Measurements from ENCODE around the gene PHYHIPL. TPM values are rescaled to one million over a fixed set of nuclear protein-coding genes. Genes with fewer than 3 reads are reported as not detected.
"Not testable (repeated sequence)": the region's sequence is repeated elsewhere in the genome, so short reads cannot be mapped to it uniquely, and the experiment has no call there.

PHYHIPL gene
- total and polyA plus RNA-seq, 5 donors, result 0.11 to 0.34 (median 0.27) TPM; not detected in 1

DNA sequence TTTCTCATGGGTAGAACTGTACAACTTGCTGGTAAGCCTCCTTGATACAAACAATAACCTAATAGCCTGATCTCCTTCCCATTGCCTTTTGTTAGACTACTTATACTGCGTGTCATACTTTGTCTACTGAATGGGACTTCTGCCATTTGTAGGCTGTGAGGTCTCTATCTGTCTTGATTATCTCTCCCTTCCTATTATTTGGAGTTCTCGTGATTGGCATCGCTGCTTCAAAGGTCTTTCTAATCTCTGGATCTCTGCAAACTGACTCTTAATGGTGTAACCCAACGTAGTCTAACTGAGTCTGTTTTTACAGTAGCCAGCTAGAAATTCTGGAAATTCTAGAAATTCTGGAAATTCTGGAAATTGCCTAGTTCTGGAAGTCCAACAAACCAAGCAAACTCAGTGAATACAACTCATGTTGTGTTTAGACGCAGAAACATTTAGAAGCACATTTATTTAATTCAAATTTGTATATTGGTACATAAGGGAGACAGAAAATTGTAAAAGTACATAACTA lies 29.8 kb downstream of the PHYHIPL start:
- Histone ChIP-seq H3K27me3 (ENCODE audit: control insufficient read depth, insufficient read depth) (no peaks in the 10 kb centered on the region), H3K9me3 (ENCODE audit: control insufficient read depth, low read length) (no peaks in the 10 kb centered on the region), H3K4me3 (ENCODE audit: low read length) (no peak overlapping the region), H3K27ac (ENCODE audit: low read length) (no peak overlapping the region), H3K4me1 (ENCODE audit: control insufficient read depth, insufficient read depth, low read length) (no peaks in the 10 kb centered on the region)
- ATAC-seq (no peak), DNase-seq (no peak)
- intact Hi-C loops (cut with DNase I), result no loop called here
- 82% methylated on average over 5 of the region's 5 CpGs for WGBS

DNA sequence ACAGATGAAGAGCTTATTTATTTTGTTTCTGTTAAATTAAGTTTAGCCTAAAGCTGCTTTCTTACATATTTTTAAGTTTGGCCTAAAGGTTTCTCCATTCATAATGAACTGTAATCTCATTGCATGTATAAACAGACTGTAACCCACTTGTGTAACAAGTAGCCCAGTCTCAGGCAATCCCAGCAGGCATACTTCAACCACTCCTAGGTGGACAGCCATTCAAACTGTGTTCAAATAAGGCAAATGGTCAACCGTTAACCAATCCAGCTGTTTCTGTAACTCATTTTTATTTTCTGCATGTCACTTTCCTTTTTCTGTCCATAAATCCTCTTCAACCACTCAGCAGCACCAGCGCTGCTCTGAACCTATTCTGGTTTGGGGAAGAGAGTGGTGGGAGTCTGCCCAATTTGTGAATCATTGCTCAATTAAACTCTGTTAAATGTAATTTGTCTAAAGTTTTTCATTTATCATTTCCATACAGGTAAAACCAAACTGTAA lies 35.9 kb downstream of the PHYHIPL start:
- ATAC-seq (no peak), DNase-seq (no peak)
- H3K27me3 ChIP-seq (ENCODE audit: control insufficient read depth, insufficient read depth), result no peaks in the 10 kb centered on the region
- 89% methylated on average over 2 of the region's 2 CpGs for WGBS
- no peaks in the 10 kb centered on the region for H3K9me3 ChIP-seq (ENCODE audit: control insufficient read depth, low read length)
- intact Hi-C loops (cut with DNase I), result no loop called here
- no peak overlapping the region for H3K4me3 ChIP-seq (ENCODE audit: low read length)
- H3K27ac ChIP-seq (ENCODE audit: low read length), result no peak overlapping the region
- H3K4me1 ChIP-seq (ENCODE audit: control insufficient read depth, insufficient read depth, low read length), result no peaks in the 10 kb centered on the region

DNA sequence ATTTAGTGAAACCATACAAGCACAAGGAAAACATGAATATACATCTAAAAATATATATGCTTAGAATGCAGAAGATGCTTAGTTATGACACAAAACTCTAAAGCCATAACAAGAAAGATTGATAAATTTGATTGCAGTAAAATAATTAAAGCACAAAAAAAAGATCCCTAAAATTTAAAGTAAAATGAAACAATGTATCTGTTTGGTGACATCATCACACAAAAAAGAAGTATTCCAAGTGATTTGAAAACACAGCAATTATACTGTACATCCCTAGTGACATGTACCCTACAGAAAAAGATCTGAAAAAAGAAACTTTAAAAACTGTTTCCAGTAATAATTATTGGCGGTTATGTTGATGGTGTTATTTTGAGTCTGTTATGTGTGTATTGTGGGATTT lies 37.7 kb downstream of the PHYHIPL start:
- H3K4me3 ChIP-seq (ENCODE audit: low read length), result no peak overlapping the region
- ATAC-seq (no peak), DNase-seq (no peak)
- no peak overlapping the region for H3K27ac ChIP-seq (ENCODE audit: low read length)
- H3K4me1 ChIP-seq (ENCODE audit: control insufficient read depth, insufficient read depth, low read length), result no peaks in the 10 kb centered on the region
- H3K27me3 ChIP-seq (ENCODE audit: control insufficient read depth, insufficient read depth), result no peaks in the 10 kb centered on the region
- 92% methylated on average over 1 of the region's 1 CpG for WGBS
- intact Hi-C loops (cut with DNase I), result no loop called here
- H3K9me3 ChIP-seq (ENCODE audit: control insufficient read depth, low read length), result no peaks in the 10 kb centered on the region

DNA sequence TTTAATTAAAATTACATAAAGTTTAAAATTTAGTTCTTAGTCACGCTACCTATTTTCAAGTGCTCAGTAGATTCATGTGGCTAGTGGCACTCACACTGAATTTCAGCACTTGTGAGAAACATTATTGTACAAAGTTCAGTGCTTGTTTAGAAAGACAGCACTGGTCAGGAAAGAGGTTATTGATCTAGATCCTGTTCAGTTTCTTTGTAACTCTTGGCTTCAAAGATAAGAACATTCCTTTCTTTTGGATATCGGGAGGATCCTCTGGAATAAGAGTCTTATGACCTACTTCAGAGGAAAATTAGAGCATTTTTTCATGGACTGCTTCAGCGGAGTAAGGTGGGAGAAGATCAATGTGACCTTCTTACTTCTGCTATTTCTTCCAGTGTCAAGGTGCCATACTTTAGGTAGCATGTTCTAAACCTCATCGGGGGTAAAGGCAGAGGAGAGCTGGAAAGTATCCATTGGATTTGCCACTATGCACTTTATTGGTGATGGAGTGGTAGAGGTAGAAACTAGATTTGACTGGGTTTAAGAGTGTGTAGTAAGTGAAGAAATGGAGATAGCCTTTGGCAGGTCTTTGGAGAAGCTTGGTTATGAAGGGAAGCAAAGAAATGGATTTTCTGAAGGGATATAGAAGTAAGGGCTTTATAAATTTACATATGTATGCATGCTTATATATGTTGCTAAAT lies 39.9 kb downstream of the PHYHIPL start:
- H3K27me3 ChIP-seq (ENCODE audit: control insufficient read depth, insufficient read depth), result no peaks in the 10 kb centered on the region
- H3K4me1 ChIP-seq (ENCODE audit: control insufficient read depth, insufficient read depth, low read length), result no peaks in the 10 kb centered on the region
- no peak overlapping the region for H3K27ac ChIP-seq (ENCODE audit: low read length)
- WGBS, result 61% methylated on average over 4 of the region's 4 CpGs
- no peaks in the 10 kb centered on the region for H3K9me3 ChIP-seq (ENCODE audit: control insufficient read depth, low read length)
- no peak for ATAC-seq
- H3K4me3 ChIP-seq (ENCODE audit: low read length), result no peak overlapping the region
- intact Hi-C loops (cut with DNase I), result no loop called here
- DNase-seq, result no peak

DNA sequence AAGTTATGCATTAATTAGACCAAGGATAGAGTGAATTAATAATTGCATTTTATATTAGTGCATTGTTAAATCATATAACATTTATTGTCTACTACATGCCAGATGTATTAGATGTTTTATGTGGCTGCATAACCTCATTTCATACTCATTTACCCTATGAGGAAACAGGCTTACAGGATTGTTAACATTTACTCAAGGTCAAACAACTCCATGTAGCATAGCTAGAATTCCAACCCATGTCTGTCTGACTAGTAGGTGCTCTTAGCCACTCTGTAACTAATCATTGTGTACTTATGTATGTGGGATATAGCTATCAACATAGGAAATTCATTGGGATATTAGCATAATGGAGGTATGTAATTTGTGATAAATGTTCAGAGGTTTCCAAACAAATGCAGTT lies 46.3 kb downstream of the PHYHIPL start:
- intact Hi-C loops (cut with DNase I), result no loop called here
- Histone ChIP-seq H3K4me3 (ENCODE audit: low read length) (no peak overlapping the region), H3K27me3 (ENCODE audit: control insufficient read depth, insufficient read depth) (no peaks in the 10 kb centered on the region), H3K4me1 (ENCODE audit: control insufficient read depth, insufficient read depth, low read length) (no peaks in the 10 kb centered on the region), H3K27ac (ENCODE audit: low read length) (no peak overlapping the region), H3K9me3 (ENCODE audit: control insufficient read depth, low read length) (no peaks in the 10 kb centered on the region)
- no peak for DNase-seq
- ATAC-seq, result no peak

DNA sequence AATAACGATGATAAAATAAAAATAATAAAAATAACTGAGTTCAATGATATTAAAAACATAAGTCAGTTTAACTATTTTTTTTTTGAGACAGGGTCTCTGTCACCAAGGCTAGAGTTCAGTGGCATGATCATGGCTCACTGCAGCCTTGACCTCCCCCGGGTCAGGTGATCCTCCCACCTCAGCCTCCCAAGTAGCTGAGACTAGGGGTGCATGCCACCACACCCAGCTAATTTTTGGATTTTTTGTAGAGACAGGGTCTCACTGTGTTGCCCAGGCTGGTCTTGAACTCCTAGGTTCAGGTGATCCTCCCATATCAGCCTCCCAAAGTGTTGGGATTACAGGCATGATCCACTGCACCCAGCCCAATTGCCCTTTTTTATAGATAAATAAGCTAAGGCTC lies 47.2 kb downstream of the PHYHIPL start:
- ATAC-seq; H3K4me1 ChIP-seq (ENCODE audit: control insufficient read depth, insufficient read depth, low read length); intact Hi-C loops (cut with DNase I); H3K27me3 ChIP-seq (ENCODE audit: control insufficient read depth, insufficient read depth); H3K9me3 ChIP-seq (ENCODE audit: control insufficient read depth, low read length); DNase-seq; H3K4me3 ChIP-seq (ENCODE audit: low read length); H3K27ac ChIP-seq (ENCODE audit: low read length): not testable (repeated sequence)
- 94% methylated on average over 2 of the region's 2 CpGs for WGBS

DNA sequence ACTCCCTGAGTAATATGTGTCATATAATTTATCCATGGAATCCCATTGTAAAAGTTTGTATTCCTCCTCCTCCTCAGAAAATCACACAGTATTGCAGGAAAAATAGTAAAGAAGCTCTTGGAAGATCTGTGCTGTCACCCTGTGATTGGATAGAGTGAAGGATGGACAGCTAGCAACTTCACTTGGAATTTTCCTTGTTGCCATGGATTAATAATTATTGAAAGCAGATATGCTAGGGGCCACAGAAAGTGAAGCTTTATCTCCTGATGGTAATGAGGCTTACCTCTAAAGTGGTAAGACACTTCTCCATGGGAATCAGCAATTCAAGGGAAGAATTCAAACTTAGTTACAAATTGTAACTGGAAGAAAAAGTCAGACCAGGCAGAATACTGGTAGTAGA lies 48.8 kb downstream of the PHYHIPL start:
- H3K9me3 ChIP-seq (ENCODE audit: control insufficient read depth, low read length), result no peaks in the 10 kb centered on the region
- no peaks in the 10 kb centered on the region for H3K27me3 ChIP-seq (ENCODE audit: control insufficient read depth, insufficient read depth)
- H3K27ac ChIP-seq (ENCODE audit: low read length), result no peak overlapping the region
- intact Hi-C loops (cut with DNase I), result no loop called here
- no peak for ATAC-seq
- no peak for DNase-seq
- no peaks in the 10 kb centered on the region for H3K4me1 ChIP-seq (ENCODE audit: control insufficient read depth, insufficient read depth, low read length)
- H3K4me3 ChIP-seq (ENCODE audit: low read length), result no peak overlapping the region

DNA sequence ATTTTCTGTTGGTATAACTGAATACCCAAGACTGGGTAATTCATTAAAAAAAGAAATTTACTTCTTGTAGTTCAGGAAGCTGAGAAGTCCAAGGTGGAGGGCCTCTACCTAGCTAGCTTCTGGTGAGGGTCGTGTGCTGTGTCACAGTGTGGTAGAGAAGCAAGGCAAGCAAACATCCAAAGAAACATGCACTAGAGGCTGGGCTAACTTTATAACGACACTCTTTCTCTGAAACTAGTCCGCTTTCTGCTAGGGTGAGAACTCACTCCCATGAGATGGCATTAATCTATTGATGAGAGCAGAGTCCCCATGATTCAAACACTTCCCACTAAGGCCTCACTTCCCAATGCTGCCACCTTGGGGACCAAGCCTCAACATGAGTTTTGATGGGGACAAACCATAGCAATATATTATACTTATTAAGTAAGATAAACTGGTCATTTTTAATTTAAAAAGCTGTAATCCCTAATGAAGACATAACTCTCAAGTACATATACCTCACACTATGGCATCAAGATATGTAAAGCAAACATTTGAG lies 50.8 kb downstream of the PHYHIPL start:
- 94% methylated on average over 3 of the region's 3 CpGs for WGBS
- Histone ChIP-seq H3K27ac (ENCODE audit: low read length) (no peak overlapping the region), H3K4me3 (ENCODE audit: low read length) (no peak overlapping the region), H3K27me3 (ENCODE audit: control insufficient read depth, insufficient read depth) (no peaks in the 10 kb centered on the region), H3K4me1 (ENCODE audit: control insufficient read depth, insufficient read depth, low read length) (no peaks in the 10 kb centered on the region), H3K9me3 (ENCODE audit: control insufficient read depth, low read length) (no peaks in the 10 kb centered on the region)
- intact Hi-C loops (cut with DNase I), result no loop called here
- DNase-seq, result no peak
- ATAC-seq, result no peak

DNA sequence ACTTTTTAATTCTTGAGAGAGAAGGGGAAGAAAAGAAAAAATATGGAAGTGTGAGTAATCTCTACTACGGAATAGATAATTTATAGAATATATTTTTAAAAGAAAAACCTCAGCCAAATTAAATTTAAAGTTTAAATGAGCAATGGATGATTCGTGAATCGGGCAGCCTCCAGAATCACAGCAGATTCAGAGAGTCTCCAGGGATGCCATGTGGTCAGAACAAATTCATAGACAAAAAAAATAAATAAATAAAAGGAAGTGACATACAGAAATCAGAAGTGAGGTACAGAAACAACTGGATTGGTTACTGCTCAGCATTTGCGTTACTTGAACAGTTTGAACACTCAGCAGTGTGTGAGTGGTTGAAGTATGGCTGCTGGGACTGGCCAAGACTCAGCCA lies 53.0 kb downstream of the PHYHIPL start:
- 90% methylated on average over 4 of the region's 4 CpGs for WGBS
- no peak overlapping the region for H3K27ac ChIP-seq (ENCODE audit: low read length)
- ATAC-seq (no peak), DNase-seq (no peak)
- no peak overlapping the region for H3K4me3 ChIP-seq (ENCODE audit: low read length)
- no peaks in the 10 kb centered on the region for H3K4me1 ChIP-seq (ENCODE audit: control insufficient read depth, insufficient read depth, low read length)
- intact Hi-C loops (cut with DNase I), result no loop called here
- no peaks in the 10 kb centered on the region for H3K27me3 ChIP-seq (ENCODE audit: control insufficient read depth, insufficient read depth)
- H3K9me3 ChIP-seq (ENCODE audit: control insufficient read depth, low read length), result no peaks in the 10 kb centered on the region

DNA sequence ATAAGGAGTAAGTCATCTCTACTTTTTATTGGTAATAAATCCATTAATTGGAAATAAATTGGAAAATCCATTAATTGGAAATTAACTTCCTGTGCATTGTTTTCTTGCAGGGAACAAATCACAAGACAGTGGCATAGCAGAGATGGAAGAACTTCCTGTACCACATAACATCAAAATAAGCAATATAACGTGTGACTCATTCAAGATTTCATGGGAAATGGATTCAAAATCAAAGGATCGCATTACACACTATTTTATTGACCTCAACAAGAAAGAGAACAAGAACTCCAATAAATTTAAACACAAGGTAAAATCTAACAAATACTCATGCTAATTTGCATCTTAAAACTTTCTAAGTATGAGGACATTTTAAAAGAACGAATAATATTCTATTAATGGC lies 57.8 kb downstream of the PHYHIPL start:
- intact Hi-C loops (cut with DNase I), result loop anchor here in 2 of 4 donors (10.0 kb wide), 2 partner anchors 231 to 341 kb away; no protein-coding TSS in a partner anchor
- Histone ChIP-seq H3K9me3 (ENCODE audit: control insufficient read depth, low read length) (no peaks in the 10 kb centered on the region), H3K4me1 (ENCODE audit: control insufficient read depth, insufficient read depth, low read length) (no peaks in the 10 kb centered on the region), H3K27me3 (ENCODE audit: control insufficient read depth, insufficient read depth) (no peaks in the 10 kb centered on the region), H3K27ac (ENCODE audit: low read length) (no peak overlapping the region), H3K4me3 (ENCODE audit: low read length) (no peak overlapping the region)
- DNase-seq (no peak), ATAC-seq (no peak)
- 68% methylated on average over 3 of the region's 3 CpGs for WGBS

DNA sequence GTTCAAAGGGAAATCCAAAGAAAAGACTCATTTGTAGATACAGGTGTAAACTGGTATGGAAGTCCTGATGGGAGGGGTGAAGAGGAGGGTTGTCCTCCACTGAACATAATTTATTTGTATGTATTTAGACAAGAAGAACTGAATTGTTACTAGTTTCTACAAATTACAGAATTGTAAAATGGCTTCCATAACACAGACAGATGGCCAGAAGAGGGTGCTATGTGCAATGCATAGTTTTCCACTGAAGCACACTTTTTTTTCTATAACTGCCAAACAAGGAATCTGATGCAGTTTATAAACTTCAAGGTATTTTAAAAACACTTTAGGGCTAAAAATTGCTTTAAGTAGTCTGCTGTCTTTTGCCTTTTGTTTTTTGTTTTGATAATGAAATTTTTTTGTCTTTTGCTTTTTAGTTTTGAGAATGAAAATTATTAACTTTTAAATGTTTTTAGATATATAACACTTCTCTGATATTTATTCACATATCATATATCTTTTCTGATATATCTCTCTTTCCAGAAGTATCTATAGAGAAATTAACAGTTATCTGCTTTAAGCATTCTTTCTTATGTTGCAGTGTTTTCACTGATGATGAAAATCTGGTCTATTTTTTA lies 58.5 kb downstream of the PHYHIPL start:
- Histone ChIP-seq H3K4me1 (ENCODE audit: control insufficient read depth, insufficient read depth, low read length) (no peaks in the 10 kb centered on the region), H3K27ac (ENCODE audit: low read length) (no peak overlapping the region), H3K9me3 (ENCODE audit: control insufficient read depth, low read length) (no peaks in the 10 kb centered on the region), H3K27me3 (ENCODE audit: control insufficient read depth, insufficient read depth) (no peaks in the 10 kb centered on the region), H3K4me3 (ENCODE audit: low read length) (no peak overlapping the region)
- DNase-seq (no peak), ATAC-seq (no peak)
- intact Hi-C loops (cut with DNase I), result loop anchor here in 3 of 4 donors (5.0 to 10.0 kb wide), 3 partner anchors 230 to 387 kb away; no protein-coding TSS in a partner anchor

Data from right cardiac atrium (tissue), 5 donors.